ENCODE measurements around the gene MTG2. TPM values are rescaled to one million over a fixed set of nuclear protein-coding genes. Genes with fewer than 3 reads are reported as not detected.
A peak's percentile ranks its signal among the peaks of the same experiment; 100 is the strongest.

Gene MTG2
- total RNA-seq, 6 experiments from 2014 or later, result 27.0 to 45.6 (median 31.8) TPM

GRCh38 chr20:62159052-62159451, 23.8 kb upstream of the MTG2 start:
- intact Hi-C loops (cut with DNase I), result no loop called here
- Histone ChIP-seq H3K9me3 (no peaks in the 10 kb centered on the region), H3K4me3 (no peak overlapping the region), H3K36me3 (peaks cover 0 to 37% (median 15%) of the 10 kb centered on the region in 4 donors), H3K27me3 (no peaks in the 10 kb centered on the region), H3K4me1 (peaks cover 0 to 24% (median 11%) of the 10 kb centered on the region in 4 donors), H3K27ac (no peak overlapping the region)
- 43% methylated on average over 2 of the region's 11 CpGs for WGBS (ENCODE audit: insufficient coverage, low coverage, low lambda C conversion rate, missing lambda C conversion rate)
- no peak for TF ChIP-seq POLR2A (IDR thresholded peaks at IDR 0.05)
- no peak for TF ChIP-seq CTCF (IDR thresholded peaks at IDR 0.05)
- no peak for DNase-seq
- ATAC-seq, result no peak

GRCh38 chr20:62159839-62160238, 23.0 kb upstream of the MTG2 start:
- peaks cover 0 to 43% (median 19%) of the 10 kb centered on the region in 4 donors for H3K36me3 ChIP-seq
- TF ChIP-seq CTCF (IDR thresholded peaks at IDR 0.05) (no peak), POLR2A (IDR thresholded peaks at IDR 0.05) (no peak)
- no peaks in the 10 kb centered on the region for H3K27me3 ChIP-seq
- H3K4me1 ChIP-seq, result peaks cover 0 to 24% (median 10%) of the 10 kb centered on the region in 4 donors
- DNase-seq, result no peak
- no peaks in the 10 kb centered on the region for H3K9me3 ChIP-seq
- ATAC-seq, result peak in 1 of 4 donors; percentile 18
- 64% methylated on average over 6 of the region's 14 CpGs for WGBS (ENCODE audit: insufficient coverage, low coverage, low lambda C conversion rate, missing lambda C conversion rate)
- intact Hi-C loops (cut with DNase I), result no loop called here
- H3K27ac ChIP-seq, result no peak overlapping the region
- H3K4me3 ChIP-seq, result no peak overlapping the region

DNA sequence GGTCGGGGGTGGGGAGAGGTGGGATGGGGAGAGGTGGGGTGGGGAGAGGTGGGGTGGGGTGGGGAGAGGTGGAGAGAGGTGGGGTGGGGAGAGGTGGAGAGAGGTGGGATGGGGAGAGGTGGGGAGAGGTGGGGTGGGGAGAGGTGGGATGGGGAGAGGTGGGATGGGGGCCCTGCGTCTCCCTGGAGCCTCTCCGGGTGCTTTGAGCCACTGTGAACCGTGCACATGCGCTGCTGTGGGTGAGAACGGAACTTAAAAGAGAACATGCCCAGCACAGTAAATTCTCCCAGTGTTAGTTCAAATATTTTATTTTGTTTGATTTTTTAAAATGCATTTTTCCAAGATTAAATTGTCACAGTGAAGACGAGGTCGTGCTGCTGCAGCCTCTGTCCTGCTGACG, 22.6 kb upstream of the MTG2 start:
- TF ChIP-seq CTCF (IDR thresholded peaks at IDR 0.05) (no peak), POLR2A (IDR thresholded peaks at IDR 0.05) (no peak)
- no peak for ATAC-seq
- Histone ChIP-seq H3K4me1 (peaks cover 0 to 24% (median 8%) of the 10 kb centered on the region in 4 donors), H3K36me3 (peaks cover 0 to 47% (median 21%) of the 10 kb centered on the region in 4 donors), H3K27me3 (no peaks in the 10 kb centered on the region), H3K9me3 (no peaks in the 10 kb centered on the region), H3K4me3 (no peak overlapping the region), H3K27ac (no peak overlapping the region)
- no peak for DNase-seq
- 93% methylated on average over 9 of the region's 9 CpGs for WGBS (ENCODE audit: insufficient coverage, low coverage, low lambda C conversion rate, missing lambda C conversion rate)
- intact Hi-C loops (cut with DNase I), result no loop called here

DNA sequence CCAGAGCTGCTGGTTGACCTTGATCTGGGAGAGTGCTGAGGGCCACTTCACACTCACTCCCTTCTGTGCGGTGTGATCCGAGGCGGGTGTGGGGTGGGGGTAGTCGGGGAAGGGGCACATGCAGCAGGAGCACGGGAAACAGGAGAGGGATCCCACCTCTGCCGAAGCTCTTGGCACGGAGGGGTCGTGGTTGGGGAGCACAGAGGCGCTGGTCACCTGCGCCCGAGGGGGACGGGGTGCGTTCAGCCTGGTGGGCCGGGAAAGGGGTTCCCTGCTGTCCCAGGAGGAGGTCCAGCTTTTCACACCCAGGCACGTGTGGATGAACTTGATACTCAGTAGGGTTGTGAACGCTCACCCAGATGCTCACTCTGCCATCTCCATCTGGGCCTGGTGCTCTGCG, 22.0 kb upstream of the MTG2 start:
- no peak for TF ChIP-seq CTCF (IDR thresholded peaks at IDR 0.05)
- TF ChIP-seq POLR2A (IDR thresholded peaks at IDR 0.05), result no peak
- no peak overlapping the region for H3K4me3 ChIP-seq
- no peak overlapping the region for H3K27ac ChIP-seq
- no peaks in the 10 kb centered on the region for H3K27me3 ChIP-seq
- H3K4me1 ChIP-seq, result peaks cover 0 to 18% (median 5%) of the 10 kb centered on the region in 4 donors
- 96% methylated on average over 9 of the region's 17 CpGs for WGBS (ENCODE audit: insufficient coverage, low coverage, low lambda C conversion rate, missing lambda C conversion rate)
- DNase-seq (no peak), ATAC-seq (no peak)
- H3K9me3 ChIP-seq, result no peaks in the 10 kb centered on the region
- peaks cover 0 to 53% (median 21%) of the 10 kb centered on the region in 4 donors for H3K36me3 ChIP-seq
- intact Hi-C loops (cut with DNase I), result no loop called here

DNA sequence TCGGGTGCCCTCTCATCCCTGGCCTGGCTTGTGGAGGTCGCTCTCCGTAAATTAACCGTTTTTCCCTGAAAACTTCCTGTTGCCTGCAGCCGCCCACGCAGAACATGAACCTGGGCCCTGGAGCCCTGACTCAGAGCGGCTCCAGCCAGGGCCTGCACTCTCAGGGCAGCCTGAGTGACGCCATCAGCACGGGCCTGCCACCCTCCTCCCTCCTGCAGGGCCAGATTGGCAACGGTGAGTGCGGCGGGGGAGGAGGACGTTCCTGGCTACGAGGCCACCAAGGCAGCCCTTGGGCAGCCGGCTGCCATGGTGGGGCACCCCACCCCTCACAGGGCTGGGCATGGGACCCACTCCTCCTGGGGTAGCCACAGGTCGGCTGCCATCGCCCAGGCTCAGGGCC, 21.5 kb upstream of the MTG2 start:
- DNase-seq (peak in 1 of 3 donors; percentile 56), ATAC-seq (peak in 1 of 4 donors; percentile 61)
- Histone ChIP-seq H3K27ac (no peak overlapping the region), H3K4me3 (no peak overlapping the region), H3K36me3 (peaks cover 0 to 58% (median 21%) of the 10 kb centered on the region in 4 donors), H3K27me3 (no peaks in the 10 kb centered on the region), H3K4me1 (peaks cover 0 to 13% (median 2%) of the 10 kb centered on the region in 4 donors), H3K9me3 (no peaks in the 10 kb centered on the region)
- peak; percentile 8 for TF ChIP-seq POLR2A (IDR thresholded peaks at IDR 0.05)
- no peak for TF ChIP-seq CTCF (IDR thresholded peaks at IDR 0.05)
- intact Hi-C loops (cut with DNase I), result no loop called here
- WGBS (ENCODE audit: insufficient coverage, low coverage, low lambda C conversion rate, missing lambda C conversion rate), result 0% methylated on average over 1 of the region's 17 CpGs
